Transverse colon (tissue), 4 donors: ENCODE data around the gene CCT4.
"Not testable (repeated sequence)": the region's sequence is repeated elsewhere in the genome, so short reads cannot be mapped to it uniquely, and the experiment has no call there.

Source experiments
- CTCF ChIP-seq, 5 experiments: fragments of 200-600 bp in 3 of 5; fragments of 450-650 bp in 2 of 5; sonication (generic) in 3 of 5; IDR thresholded peaks; 1 replicate in 2 of 5; 2 replicates in 3 of 5; pipeline ENCODE4 v1.5.1; 2016 to 2017; ENCODE audit warnings: antibody characterized with exemption in 5 of 5, inconsistent platforms in 3 of 5, mild to moderate bottlenecking in 2 of 5, moderate library complexity in 1 of 5
- EP300 ChIP-seq: sonication (generic); formaldehyde crosslinking; IDR thresholded peaks from one replicate; pipeline ENCODE4 v1.6.1; 2017; ENCODE audit warnings: antibody characterized with exemption, low read depth
- POLR2A ChIP-seq: fragments of 450-650 bp; IDR thresholded peaks from one replicate; pipeline ENCODE4 v1.6.1; 2016; ENCODE audit warnings: antibody characterized with exemption, mild to moderate bottlenecking, moderate library complexity
- POLR2AphosphoS5 ChIP-seq, 3 donors: sonication (generic); formaldehyde crosslinking; IDR thresholded peaks; one replicate each; pipeline ENCODE4 v1.6.1; 2016; ENCODE audit warnings: antibody characterized with exemption in 3 of 3

- TF ChIP-seq CTCF (IDR thresholded peaks at IDR 0.05); POLR2AphosphoS5 (IDR thresholded peaks at IDR 0.05); POLR2A; EP300: not testable (repeated sequence)
Measured at GRCh38 chr2:61851270-61851669, 37.2 kb downstream of the CCT4 start.
